Amygdala (tissue), 56 donors: ENCODE measurements around the gene TWNK.

Experiments
- DNase-seq, 56 donors: peaks; one replicate each; lab custom pipeline; 2025; lab: John Stamatoyannopoulos, UW

Gene TWNK

DNA sequence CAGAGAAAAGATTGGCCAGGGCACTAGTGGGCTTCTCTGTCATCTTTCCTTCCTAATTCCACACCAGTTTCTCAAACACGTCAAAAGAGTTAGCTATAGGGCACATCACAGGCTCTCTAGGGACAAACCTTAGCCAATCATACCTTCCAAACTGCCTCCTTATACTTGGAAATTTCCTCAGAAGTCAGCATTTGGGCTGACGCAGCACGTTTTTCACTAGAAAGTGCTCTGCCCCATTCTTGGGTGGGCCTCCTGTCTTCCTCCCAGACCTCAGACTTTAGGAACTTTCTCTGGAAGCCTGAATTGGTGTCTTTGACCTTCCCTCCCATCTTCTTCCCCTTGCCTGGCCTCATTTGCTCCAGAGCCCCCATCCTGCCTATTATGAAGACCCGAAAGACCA, 54.8 kb downstream of the TWNK start:
- DNase-seq: no peak

- DNase-seq: peak in 54 of 56 donors; percentile 23 to 94 (median 73)
These were observed 55.5 kb downstream of the TWNK start for GRCh38 chr10:101042667-101043362.

- no peak for DNase-seq
These were observed 56.0 kb downstream of the TWNK start for GRCh38 chr10:101043363-101043707.
